ENCODE data around the gene IKBKE.
A peak's percentile ranks its signal among the peaks of the same experiment; 100 is the strongest.

Gene IKBKE

GRCh38 chr1:206455666-206456344 is 14.5 kb upstream of the IKBKE start:
- DNase-seq = no peak

- DNase-seq = peak; percentile 41
Observed at GRCh38 chr1:206456577-206457370, 13.5 kb upstream of the IKBKE start.

- no peak for DNase-seq
Observed at GRCh38 chr1:206457408-206458120, 12.7 kb upstream of the IKBKE start.

- DNase-seq = no peak
Observed at GRCh38 chr1:206459703-206460102, 10.6 kb upstream of the IKBKE start.

GRCh38 chr1:206460836-206461426 is 9.3 kb upstream of the IKBKE start:
- no peak for DNase-seq

GRCh38 chr1:206461602-206462455 is 8.4 kb upstream of the IKBKE start:
- DNase-seq = peak; percentile 37

GRCh38 chr1:206463137-206463536 is 7.1 kb upstream of the IKBKE start:
- no peak for DNase-seq

GRCh38 chr1:206463911-206464310 is 6.4 kb upstream of the IKBKE start:
- no peak for DNase-seq

- peak; percentile 91 for DNase-seq
Observed at GRCh38 chr1:206464456-206464964, 5.8 kb upstream of the IKBKE start.

GRCh38 chr1:206465951-206466350 is 4.3 kb upstream of the IKBKE start:
- no peak for DNase-seq

- no peak for DNase-seq
Observed at GRCh38 chr1:206466840-206467649, 3.2 kb upstream of the IKBKE start.

GRCh38 chr1:206467915-206468314 is 2.4 kb upstream of the IKBKE start:
- no peak for DNase-seq

- DNase-seq = no peak
Observed at GRCh38 chr1:206468571-206468970, 1.7 kb upstream of the IKBKE start.

GRCh38 chr1:206469411-206469932 is 804 bp upstream of the IKBKE start:
- peak; percentile 23 for DNase-seq

GRCh38 chr1:206470692-206471414 is 577 bp downstream of the IKBKE start:
- peak; percentile 79 for DNase-seq

- DNase-seq = no peak
Observed at GRCh38 chr1:206471415-206471801, 1.1 kb downstream of the IKBKE start.

- no peak for DNase-seq
Observed at GRCh38 chr1:206472024-206472423, 1.7 kb downstream of the IKBKE start.

- peak; percentile 93 for DNase-seq
Observed at GRCh38 chr1:206472454-206472853, 2.2 kb downstream of the IKBKE start.

- no peak for DNase-seq
Observed at GRCh38 chr1:206472886-206473285, 2.6 kb downstream of the IKBKE start.

- DNase-seq = no peak
Observed at GRCh38 chr1:206476058-206476457, 5.8 kb downstream of the IKBKE start.
